KOPT-K1 (cell line): ENCODE results near the gene ENOX1.
A peak's percentile ranks its signal among the peaks of the same experiment; 100 is the strongest.

Source experiments
- H3K27ac ChIP-seq: fragments of 200-600 bp; sonication (generic); 2 replicates; pipeline ENCODE4 v1.5.1; 2016; ENCODE audit warnings: antibody characterized with exemption, mild to moderate bottlenecking, low read depth, low read length; ENCODE audit not compliant: poor library complexity, severe bottlenecking
- H3K36me3 ChIP-seq: fragments of 200-600 bp; sonication (generic); 2 replicates; pipeline ENCODE4 v1.5.1; 2017; ENCODE audit warnings: antibody characterized with exemption, mild to moderate bottlenecking, low read length, moderate library complexity; ENCODE audit not compliant: insufficient read depth
- H3K9me3 ChIP-seq: fragments of 200-600 bp; sonication (generic); 2 replicates; pipeline ENCODE4 v1.5.1; 2017; ENCODE audit warnings: antibody characterized with exemption, low read length, mild to moderate bottlenecking; ENCODE audit not compliant: insufficient read depth, poor library complexity, severe bottlenecking

ENOX1 gene

DNA sequence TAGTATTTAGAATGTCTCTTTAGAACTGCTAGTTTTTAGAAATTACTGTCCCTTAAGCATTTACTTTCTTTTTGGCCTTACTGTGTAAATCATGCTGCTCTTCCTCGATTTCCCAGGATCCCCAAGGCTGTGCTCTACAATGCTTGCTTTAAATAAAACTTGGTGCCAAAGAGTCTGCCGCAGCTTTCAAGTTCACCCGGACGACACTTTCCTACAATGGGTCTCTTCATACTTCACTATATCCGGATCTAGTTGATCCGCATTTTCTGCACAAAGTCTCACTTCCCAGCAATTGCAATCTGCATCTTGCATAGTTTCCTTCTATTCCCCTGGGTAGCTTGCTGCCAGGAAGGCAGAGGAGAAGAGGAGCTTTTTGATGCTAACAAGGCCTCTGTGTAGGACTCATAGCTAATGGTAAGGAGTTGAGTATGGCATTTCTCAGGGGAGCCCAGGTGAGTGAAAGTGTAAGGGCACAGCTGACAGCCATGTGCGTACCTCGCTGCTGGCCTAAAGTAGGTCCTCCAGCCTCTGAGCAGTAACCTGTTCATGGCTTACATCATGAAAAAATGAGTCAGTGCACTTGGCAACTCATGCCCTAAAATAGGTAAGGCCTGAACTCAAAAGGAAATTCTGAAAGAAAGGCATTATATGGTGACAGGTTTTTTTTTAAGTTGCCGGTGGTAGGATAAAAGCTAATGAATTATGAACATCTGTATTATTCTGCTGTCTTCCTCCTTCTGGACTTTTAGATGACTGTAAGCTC, 101.6 kb downstream of the ENOX1 start:
- Histone ChIP-seq H3K9me3 (no peaks in the 10 kb centered on the region), H3K36me3 (no peaks in the 10 kb centered on the region), H3K27ac (no peak overlapping the region)

DNA sequence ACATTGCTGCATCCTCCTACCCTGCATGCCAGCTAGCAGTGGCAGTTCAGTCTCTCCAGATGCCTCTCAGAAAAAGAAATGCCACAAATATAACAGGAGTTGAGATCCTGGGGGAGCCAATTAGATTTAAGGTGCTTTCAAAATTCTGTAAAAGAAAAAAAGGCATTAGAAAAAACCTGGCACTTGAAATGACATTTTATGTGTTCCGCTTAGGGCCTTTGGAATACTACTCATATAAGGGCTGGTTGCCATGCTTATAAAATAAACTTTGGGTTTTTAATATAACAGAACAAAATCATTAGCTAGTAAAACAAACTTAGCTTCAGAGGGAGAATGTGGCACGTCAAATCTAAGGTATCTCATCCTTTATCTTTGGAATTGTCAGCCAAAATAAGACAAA, 104.1 kb downstream of the ENOX1 start:
- Histone ChIP-seq H3K27ac (no peak overlapping the region), H3K9me3 (no peaks in the 10 kb centered on the region), H3K36me3 (no peaks in the 10 kb centered on the region)

DNA sequence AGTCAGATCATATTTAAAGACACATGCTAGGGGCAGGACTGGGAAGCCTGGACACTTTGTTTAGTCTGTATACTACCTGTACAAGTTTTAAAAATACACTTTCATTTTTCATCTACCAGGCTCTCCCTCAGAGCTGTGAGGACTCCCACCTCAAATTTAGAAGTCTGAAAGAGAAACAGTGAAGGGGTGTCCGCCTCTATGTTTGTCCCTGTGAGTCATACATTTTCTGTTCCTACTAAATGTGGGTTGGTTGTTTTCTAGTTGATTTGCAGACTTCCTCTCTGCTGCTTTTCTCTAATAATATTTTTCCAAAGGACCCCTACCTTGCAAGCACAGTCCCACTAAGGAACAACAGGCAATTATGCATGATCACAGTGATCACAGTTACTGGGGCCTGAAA, 110.5 kb downstream of the ENOX1 start:
- no peaks in the 10 kb centered on the region for H3K36me3 ChIP-seq
- no peaks in the 10 kb centered on the region for H3K9me3 ChIP-seq
- H3K27ac ChIP-seq: no peak overlapping the region

DNA sequence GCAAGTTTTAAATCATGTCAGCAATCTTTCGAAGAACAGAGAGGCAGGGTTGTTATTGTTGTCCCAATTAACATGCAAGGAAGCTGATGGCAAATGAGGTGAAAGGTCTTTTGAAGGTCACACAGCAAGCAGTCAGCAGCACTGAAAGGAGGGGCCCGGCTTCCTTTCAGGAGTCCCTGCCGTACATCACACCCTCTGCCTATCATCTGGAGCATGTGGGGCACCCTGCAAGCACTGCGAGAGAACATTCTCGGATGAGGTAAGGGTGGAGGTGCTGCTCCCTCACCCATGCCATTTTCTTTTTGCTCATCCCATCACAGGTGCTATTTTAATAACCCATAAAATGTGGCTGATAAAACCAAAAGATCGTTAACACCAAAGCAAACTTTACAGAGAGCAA, 111.2 kb downstream of the ENOX1 start:
- Histone ChIP-seq H3K36me3 (no peaks in the 10 kb centered on the region), H3K27ac (no peak overlapping the region), H3K9me3 (no peaks in the 10 kb centered on the region)

DNA sequence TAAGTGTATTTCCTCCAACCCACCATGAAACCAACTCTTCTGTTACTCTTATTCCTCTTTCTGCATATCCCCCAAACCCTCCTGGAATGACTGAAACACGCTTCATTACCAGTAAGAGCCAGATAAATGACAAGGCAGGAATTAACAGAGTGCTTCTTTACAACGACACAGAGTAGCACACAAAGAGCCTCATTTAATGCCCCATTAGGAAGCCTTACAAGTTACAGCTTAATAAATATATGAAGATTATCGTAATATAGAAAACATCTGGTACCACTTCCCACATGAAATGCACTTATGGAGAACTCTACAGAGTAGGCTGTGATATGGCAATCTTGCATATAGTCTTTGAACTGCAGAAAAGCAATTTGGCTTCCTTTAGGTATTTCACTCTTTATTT, 116.8 kb downstream of the ENOX1 start:
- Histone ChIP-seq H3K36me3 (no peaks in the 10 kb centered on the region), H3K9me3 (no peaks in the 10 kb centered on the region), H3K27ac (no peak overlapping the region)

DNA sequence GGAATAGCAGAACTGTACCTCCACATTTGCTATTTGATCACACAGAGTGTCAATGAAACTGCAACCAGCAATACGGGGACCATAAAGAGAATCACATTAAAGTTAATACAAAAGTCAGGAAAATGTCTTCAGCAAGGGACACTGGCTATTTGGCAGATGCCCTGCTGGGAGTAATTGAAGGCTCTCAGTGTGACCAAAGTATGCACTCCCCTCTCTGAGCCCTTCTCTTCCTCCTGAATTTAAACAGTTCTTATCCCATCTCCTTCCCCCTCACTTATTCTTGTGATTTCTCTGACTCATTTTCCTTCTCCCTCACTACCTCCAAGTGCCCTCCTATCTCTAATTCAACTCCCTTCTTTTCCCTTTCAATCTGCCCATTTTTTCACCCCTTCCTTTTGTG, 117.7 kb downstream of the ENOX1 start:
- no peaks in the 10 kb centered on the region for H3K9me3 ChIP-seq
- no peak overlapping the region for H3K27ac ChIP-seq
- no peaks in the 10 kb centered on the region for H3K36me3 ChIP-seq

DNA sequence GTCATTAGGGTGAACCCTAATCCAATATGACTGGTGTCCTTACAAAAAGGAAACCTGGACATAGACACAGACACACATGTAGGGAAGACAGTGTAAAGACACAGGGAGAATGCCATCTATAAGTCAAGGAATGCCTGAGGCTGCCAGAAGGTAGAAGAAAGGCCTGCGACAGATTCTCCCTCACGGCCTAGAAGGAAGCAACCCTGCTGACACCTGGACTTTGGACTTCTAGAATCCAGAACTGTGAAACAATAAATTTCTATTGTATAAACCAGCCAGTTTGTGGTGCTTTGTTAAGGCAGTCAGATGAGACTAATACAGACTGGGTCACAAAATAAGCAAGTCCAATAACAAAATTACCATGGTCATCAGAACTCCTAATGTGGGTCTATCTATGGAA, 120.4 kb downstream of the ENOX1 start:
- Histone ChIP-seq H3K36me3 (no peaks in the 10 kb centered on the region), H3K9me3 (no peaks in the 10 kb centered on the region), H3K27ac (no peak overlapping the region)

DNA sequence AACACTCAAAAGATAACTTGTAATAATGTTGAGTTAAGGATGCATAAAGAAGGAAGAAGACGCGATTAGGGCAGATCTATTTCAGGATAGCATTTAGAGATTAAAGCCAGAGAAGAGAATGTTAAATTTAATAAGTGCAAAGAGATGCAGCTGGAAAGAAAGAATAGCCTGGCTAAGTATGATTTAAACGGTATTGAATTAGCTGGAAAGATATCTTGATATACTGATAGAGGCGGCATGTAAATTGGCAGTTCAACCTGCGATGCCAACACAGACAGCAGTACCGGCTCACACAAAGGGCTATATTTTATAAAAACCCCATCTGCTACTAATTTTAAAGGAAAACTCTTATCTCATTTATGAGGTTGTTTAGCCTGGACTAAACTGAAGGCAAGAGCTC, 121.4 kb downstream of the ENOX1 start:
- Histone ChIP-seq H3K9me3 (no peaks in the 10 kb centered on the region), H3K27ac (no peak overlapping the region), H3K36me3 (no peaks in the 10 kb centered on the region)

DNA sequence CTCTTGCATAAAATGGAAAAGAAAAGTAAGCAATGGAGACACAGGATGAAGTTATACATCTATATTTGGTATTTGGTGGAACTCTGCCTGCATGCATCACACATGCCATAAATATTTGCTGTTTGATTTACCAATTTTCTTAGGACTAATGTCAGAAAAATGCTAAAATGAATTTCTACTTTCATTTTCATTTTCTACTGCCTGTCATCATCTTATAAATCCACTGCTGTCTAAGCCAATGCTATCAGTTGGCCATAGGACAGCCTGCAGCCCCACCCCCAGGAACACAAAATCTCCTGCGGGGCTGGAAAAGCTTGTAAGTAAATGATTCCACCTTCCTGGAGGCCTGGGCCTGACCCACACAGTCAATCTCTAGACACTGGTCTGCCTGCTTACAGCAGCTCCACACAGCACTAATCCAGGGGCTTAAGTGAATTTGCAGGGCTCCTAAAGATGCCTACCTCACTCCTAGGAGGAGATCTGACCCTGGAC, 122.0 kb downstream of the ENOX1 start:
- peak overlapping the region; percentile 40 for H3K27ac ChIP-seq
- H3K9me3 ChIP-seq: no peaks in the 10 kb centered on the region
- no peaks in the 10 kb centered on the region for H3K36me3 ChIP-seq

DNA sequence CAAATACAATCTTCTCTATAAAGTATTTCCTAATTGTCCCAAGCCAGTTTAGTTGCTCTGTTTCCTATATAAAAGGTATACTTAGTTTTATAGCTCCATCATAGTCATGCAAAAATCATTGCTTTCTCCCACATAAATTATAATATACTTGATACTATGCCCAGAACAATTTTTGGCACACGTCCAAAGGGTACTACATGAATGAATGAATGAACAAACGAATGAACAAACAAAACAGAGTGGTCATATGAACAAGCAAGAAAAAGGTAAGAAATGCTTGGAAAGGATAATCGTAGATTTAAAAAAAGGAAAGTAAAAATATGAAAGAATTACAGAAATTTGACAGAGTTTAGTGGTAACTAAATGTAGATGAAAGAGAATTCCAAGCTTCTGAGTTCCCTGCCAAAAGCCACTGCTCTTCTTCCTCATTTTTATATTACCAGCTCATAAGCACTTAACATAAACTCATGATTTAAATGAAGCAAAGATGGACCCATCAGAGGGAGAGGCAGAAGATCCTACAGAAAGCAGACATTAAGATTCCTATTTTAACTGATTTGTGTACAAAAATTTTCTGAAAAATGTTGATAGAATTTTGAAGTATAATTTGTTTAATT, 123.2 kb downstream of the ENOX1 start:
- no peaks in the 10 kb centered on the region for H3K36me3 ChIP-seq
- H3K9me3 ChIP-seq: no peaks in the 10 kb centered on the region
- no peak overlapping the region for H3K27ac ChIP-seq

DNA sequence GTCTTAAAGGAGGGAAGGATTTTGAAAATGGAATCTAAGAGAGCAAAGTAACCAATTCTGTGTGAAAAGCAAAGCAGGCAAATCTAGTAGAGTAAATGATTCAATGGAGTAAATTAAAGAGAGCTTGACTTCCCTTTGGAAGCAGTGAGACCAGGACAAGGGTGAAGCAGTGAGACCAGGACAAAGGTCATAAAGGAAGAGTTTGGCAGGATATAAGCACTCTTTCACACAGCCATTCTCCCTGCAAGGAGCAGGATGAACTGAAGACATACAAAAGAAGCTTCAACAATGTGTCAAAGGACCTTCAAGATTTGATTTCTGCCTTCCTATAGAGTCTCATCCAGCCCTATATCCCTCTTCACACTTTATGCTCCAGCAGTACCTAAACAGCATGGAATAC, 123.8 kb downstream of the ENOX1 start:
- Histone ChIP-seq H3K9me3 (no peaks in the 10 kb centered on the region), H3K27ac (no peak overlapping the region), H3K36me3 (no peaks in the 10 kb centered on the region)

DNA sequence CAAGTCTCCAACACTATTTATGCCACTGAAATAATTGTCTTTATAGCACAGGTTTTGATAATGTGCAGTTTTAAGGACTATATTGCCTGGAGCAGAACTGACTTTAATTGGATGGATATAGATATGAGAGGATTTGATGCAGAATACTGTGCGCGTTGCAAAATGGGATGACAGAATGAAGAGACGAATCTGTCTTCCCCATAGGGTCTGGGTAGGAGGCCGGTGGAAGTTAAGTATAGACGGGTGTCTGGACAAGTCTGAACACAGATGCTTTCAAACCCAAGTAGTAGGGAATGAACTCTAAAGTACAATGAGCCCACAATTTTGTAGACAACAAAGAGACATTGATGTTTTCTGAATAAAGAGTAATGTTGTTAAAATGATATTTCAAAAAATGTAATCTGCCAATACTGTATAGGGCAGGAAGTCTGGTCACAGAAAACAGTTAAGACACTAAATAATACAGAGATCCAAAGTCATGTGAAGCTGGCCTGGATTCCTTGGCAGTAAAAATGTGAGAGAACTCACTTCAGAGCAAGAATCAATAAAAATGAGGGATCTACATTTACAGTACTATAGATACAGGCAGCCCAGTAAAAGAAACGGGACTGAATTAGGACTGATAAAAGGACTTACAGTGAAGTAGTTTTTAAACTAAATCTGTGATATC, 125.5 kb downstream of the ENOX1 start:
- no peaks in the 10 kb centered on the region for H3K9me3 ChIP-seq
- no peak overlapping the region for H3K27ac ChIP-seq
- H3K36me3 ChIP-seq: no peaks in the 10 kb centered on the region

DNA sequence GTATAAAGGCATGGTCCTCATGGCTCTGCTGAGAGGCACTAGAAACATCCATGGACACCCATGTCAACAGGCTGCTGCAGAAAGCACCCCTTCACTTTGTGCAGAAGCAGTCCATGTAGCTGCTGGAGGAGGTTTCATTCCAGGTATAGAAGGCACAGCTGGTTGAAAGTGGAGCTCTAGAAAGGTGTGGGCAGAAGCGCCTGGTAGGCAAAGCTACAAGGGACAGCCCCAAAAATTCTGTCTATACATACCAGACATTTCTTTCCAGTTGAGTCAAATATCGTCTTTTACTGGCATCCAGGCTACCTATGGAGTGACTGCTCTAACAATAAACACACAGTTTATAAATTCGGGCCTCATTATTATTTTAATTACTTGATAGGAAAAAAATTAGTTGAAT, 129.3 kb downstream of the ENOX1 start:
- Histone ChIP-seq H3K27ac (no peak overlapping the region), H3K9me3 (no peaks in the 10 kb centered on the region), H3K36me3 (no peaks in the 10 kb centered on the region)

DNA sequence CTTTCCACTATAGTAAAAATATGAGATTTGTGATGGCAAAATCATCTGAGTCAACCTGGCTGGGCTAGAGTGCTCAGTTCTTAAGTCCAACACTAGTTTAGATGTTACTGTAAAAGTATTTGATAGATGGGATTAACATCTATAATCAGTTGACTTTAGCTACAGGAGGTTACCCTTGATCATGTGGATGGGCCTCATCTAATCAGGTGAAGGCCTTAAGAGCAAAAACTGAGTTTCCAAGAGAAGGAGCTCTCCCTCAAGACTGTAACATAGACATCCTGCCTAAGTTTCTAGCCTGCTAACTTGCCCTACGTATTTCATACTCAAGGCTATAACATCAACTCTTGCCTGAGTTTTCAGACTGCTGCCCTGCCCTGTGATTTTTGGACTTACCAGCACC, 132.8 kb downstream of the ENOX1 start:
- H3K27ac ChIP-seq: no peak overlapping the region
- H3K9me3 ChIP-seq: no peaks in the 10 kb centered on the region
- H3K36me3 ChIP-seq: no peaks in the 10 kb centered on the region

DNA sequence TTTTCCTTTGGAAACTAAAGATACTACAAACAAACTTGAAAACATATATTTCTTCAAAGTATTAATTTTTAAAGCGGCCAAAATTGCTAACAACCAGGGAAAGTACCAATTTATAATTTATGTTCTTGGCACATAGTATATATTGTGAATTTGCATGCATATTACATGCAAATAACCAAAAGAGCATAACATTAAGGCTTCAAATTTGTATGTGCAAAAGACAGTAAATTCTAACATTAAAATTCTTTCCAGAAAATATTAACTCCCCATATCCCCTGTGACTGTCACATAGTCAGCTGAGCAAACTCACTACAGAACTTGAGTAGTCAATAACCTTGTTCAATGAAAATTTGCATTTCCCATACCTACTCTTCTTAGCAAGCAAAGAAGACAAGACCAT, 133.4 kb downstream of the ENOX1 start:
- Histone ChIP-seq H3K27ac (no peak overlapping the region), H3K9me3 (no peaks in the 10 kb centered on the region), H3K36me3 (no peaks in the 10 kb centered on the region)
